ENCODE results near the gene C6orf15. TPM values are rescaled to one million over a fixed set of nuclear protein-coding genes. Genes with fewer than 3 reads are reported as not detected.

C6orf15 gene
- not detected in 5 replicates for total RNA-seq (2022; extraction: Qiagen RNA extraction)

GRCh38 chr6:31112478-31112877, at the start of gene C6orf15:
Gene C6orf15, minus strand, starts transcription at chr6:31112575. Its CDS starts 20 bp downstream, at chr6:31112555.

GRCh38 chr6:31158140-31158862, 45.9 kb upstream of the C6orf15 start, which contains the start of gene TCF19:
Gene TCF19, plus strand, starts transcription at chr6:31158589. Its CDS starts 881 bp downstream, at chr6:31159470.

GRCh38 chr6:31157513-31158139, 45.3 kb upstream of the C6orf15 start, which contains the start of gene CCHCR1:
Gene CCHCR1, minus strand, starts transcription at chr6:31157802. Its CDS starts 202 bp downstream, at chr6:31157600.

GRCh38 chr6:31138982-31139381, 26.6 kb upstream of the C6orf15 start, which contains the start of gene PSORS1C2:
Gene PSORS1C2, minus strand, starts transcription at chr6:31139066. Its CDS starts 40 bp downstream, at chr6:31139026.

GRCh38 chr6:31120151-31120915, 8.0 kb upstream of the C6orf15 start, which contains the start of gene CDSN:
Gene CDSN, minus strand, starts transcription at chr6:31120446. Its CDS starts 27 bp downstream, at chr6:31120419.

GRCh38 chr6:31114541-31114878, 2.1 kb upstream of the C6orf15 start, which contains the start of gene PSORS1C1:
Gene PSORS1C1, plus strand, starts transcription at chr6:31114800. Its CDS starts 14,833 bp downstream, at chr6:31129633.

Other genes starting within 250 kb of the C6orf15 start
- 41.3 to 63.5 TPM (median 55.9 TPM) in 5 replicates for gene DDR1, start 228.1 kb downstream of the C6orf15 start, total RNA-seq (2022; extraction: Qiagen RNA extraction)
- gene GTF2H4, start 204.4 kb downstream of the C6orf15 start, total RNA-seq (2022; extraction: Qiagen RNA extraction): 18.6 to 23.2 TPM (median 20.0 TPM) in 5 replicates
- gene VARS2, start 198.3 kb downstream of the C6orf15 start, total RNA-seq (2022; extraction: Qiagen RNA extraction): 10.8 to 14.3 TPM (median 13.2 TPM) in 5 replicates
- not detected in 5 replicates for gene SFTA2, start 180.4 kb downstream of the C6orf15 start, total RNA-seq (2022; extraction: Qiagen RNA extraction)
- gene MUCL3, start 171.6 kb downstream of the C6orf15 start, total RNA-seq (2022; extraction: Qiagen RNA extraction): 0.02 to 0.06 TPM (median 0.05 TPM) in 5 replicates
- not detected in 5 replicates for gene MUC21, start 128.9 kb downstream of the C6orf15 start, total RNA-seq (2022; extraction: Qiagen RNA extraction)
- 0.02 to 0.03 TPM (median 0.02 TPM) in 3 of 5 replicates, not detected in the others for gene MUC22, start 102.1 kb downstream of the C6orf15 start, total RNA-seq (2022; extraction: Qiagen RNA extraction)
- 3.0 to 5.1 TPM (median 3.8 TPM) in 5 replicates for gene PSORS1C1, start 2.2 kb upstream of the C6orf15 start, total RNA-seq (2022; extraction: Qiagen RNA extraction)
- 0.03 TPM in 1 of 5 replicates, not detected in the others for gene CDSN, start 7.9 kb upstream of the C6orf15 start, total RNA-seq (2022; extraction: Qiagen RNA extraction)
- not detected in 5 replicates for gene PSORS1C2, start 26.5 kb upstream of the C6orf15 start, total RNA-seq (2022; extraction: Qiagen RNA extraction)
- 6.5 to 9.0 TPM (median 7.4 TPM) in 5 replicates for gene CCHCR1, start 45.2 kb upstream of the C6orf15 start, total RNA-seq (2022; extraction: Qiagen RNA extraction)
- gene TCF19, start 46.0 kb upstream of the C6orf15 start, total RNA-seq (2022; extraction: Qiagen RNA extraction): 13.1 to 15.4 TPM (median 14.2 TPM) in 5 replicates
- 4.7 to 6.7 TPM (median 5.3 TPM) in 5 replicates for gene POU5F1, start 58.1 kb upstream of the C6orf15 start, total RNA-seq (2022; extraction: Qiagen RNA extraction)
- 45.2 to 57.5 TPM (median 54.4 TPM) in 5 replicates for gene HLA-C, start 159.5 kb upstream of the C6orf15 start, total RNA-seq (2022; extraction: Qiagen RNA extraction)
- 17.7 to 37.5 TPM (median 29.0 TPM) in 5 replicates for gene HLA-B, start 244.6 kb upstream of the C6orf15 start, total RNA-seq (2022; extraction: Qiagen RNA extraction)

Data from A549 treated with CORT108297 at 1 μM for 4 hours (cell line).